Dendritic cell treated with granulocyte-macrophage colony-stimulating factor and Interleukin-4, amounts not matched to agents 40 ng/mL and 50 ng/mL, for 4 days (primary cell): ENCODE data around the gene SKI.

Experiments
- H3K27ac Mint-ChIP-seq: one replicate; pipeline ENCODE4 v1.8.0; 2022; ENCODE audit warnings: mild to moderate bottlenecking, mixed read lengths
- H3K27me3 Mint-ChIP-seq: one replicate; pipeline ENCODE4 v1.8.0; 2022; ENCODE audit warnings: mild to moderate bottlenecking, mixed read lengths
- H3K36me3 Mint-ChIP-seq: one replicate; pipeline ENCODE4 v1.8.0; 2022; ENCODE audit warnings: low read depth, mixed read lengths
- H3K4me1 Mint-ChIP-seq: one replicate; pipeline ENCODE4 v1.8.0; 2022; ENCODE audit warnings: low read depth, mixed read lengths
- H3K4me3 Mint-ChIP-seq: one replicate; pipeline ENCODE4 v1.8.0; 2022; ENCODE audit warnings: mild to moderate bottlenecking, moderate library complexity, mixed read lengths
- H3K9me3 Mint-ChIP-seq: one replicate; pipeline ENCODE4 v1.8.0; 2022; ENCODE audit warnings: mixed read lengths
- intact Hi-C: fragments of 100-400 bp; cut with micrococcal nuclease; formaldehyde crosslinking; loops from one replicate; pipeline ENCODE4 v1.15.0; 2022

Gene SKI

DNA sequence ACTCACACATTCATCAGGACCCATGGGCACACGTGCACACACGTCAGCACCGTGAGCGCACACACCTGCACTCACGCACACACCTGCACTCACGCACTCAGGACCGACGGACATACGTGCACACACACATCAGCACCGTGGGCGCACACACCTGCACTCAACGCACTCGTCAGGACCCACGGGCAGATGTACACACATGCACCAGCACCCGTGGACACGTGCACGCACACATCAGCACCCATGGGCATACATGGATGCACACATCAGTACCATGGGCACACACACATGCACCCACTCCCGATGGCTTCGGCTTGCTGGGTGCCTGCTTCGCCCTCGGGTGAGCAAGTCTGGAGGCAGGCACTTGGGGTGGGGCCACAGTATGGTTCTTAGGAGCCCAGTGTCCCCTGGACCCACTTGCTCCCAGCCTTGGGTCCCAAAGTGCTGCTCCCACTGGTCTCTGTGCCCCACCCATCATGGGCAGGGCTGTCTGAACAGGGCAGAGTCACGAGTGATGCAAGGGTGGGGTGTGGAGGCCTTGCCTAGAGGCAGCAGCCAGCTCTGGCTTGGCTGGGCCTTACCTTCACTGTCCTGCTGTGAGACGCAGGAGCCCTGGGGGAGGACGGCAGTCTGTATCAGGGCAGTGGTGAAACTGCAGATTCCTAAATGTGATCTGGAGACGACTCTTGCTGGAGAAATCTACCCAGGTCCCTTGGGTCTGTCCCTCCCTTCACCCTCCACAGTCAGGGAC, 49.8 kb downstream of the SKI start:
- no peaks in the 10 kb centered on the region for H3K9me3 Mint-ChIP-seq
- H3K27ac Mint-ChIP-seq = peak overlapping the region; percentile 65
- H3K27me3 Mint-ChIP-seq = no peaks in the 10 kb centered on the region
- intact Hi-C loops = no loop called here
- peaks cover 80% of the 10 kb centered on the region for H3K36me3 Mint-ChIP-seq
- no peak overlapping the region for H3K4me3 Mint-ChIP-seq
- H3K4me1 Mint-ChIP-seq = peaks cover 74% of the 10 kb centered on the region

DNA sequence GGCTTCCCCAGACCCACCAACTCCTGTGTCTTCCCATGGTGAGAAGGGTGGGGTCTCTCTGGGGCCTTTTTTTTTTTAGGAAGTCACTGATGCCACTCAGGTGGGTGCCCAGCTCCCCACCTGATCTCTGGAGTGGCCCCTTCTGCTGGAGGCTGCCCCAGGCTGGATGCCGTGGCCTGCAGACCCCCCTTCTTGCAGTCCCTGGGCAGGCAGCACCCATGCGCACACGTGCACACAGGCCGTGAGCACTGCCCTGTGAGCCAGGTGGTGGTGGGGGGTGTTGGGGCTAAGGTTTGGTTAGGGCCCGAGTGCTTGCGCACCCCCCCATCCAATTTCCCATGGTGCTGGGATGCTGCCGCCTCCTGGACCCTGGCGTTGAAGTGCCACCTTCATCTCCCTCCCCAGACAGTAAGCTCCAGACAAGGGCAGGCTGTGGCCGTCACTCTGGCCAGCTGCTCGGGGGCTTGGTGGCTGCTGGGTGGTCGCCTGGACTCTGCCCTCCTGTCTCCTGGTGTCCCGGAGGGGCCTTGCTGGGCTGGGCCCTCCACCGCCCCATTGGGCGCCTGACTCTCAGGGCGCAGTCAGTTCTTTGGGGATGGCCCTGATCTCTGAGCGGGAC, 50.6 kb downstream of the SKI start:
- Mint-ChIP-seq H3K36me3 (peaks cover 80% of the 10 kb centered on the region), H3K4me3 (peak overlapping the region; percentile 35), H3K27me3 (no peaks in the 10 kb centered on the region), H3K4me1 (peaks cover 74% of the 10 kb centered on the region), H3K27ac (peak overlapping the region; percentile 65), H3K9me3 (no peaks in the 10 kb centered on the region)
- intact Hi-C loops = no loop called here

DNA sequence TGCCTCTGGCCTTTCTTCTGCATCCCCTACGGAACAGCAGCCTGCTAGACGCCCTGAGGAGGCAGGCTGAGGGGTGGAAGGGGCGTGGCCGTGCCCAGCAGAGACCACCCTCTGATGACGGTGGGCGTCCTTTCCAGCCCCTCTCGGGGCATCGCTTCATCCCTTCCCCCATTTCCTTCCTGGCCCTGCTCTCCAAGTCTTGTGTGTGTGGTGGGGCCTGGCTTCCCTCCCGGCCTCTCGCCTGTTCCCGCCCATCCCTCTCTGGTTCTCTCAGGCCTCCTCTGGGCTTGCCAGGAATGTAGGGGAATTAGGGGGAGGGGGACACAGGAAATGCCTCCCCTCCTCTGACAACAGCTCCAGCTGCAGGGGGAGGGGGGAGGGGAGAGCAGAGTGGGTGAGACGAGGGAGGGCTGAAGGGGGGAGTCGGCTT, 51.1 kb downstream of the SKI start:
- peak overlapping the region; percentile 65 for H3K27ac Mint-ChIP-seq
- no peaks in the 10 kb centered on the region for H3K9me3 Mint-ChIP-seq
- peaks cover 73% of the 10 kb centered on the region for H3K4me1 Mint-ChIP-seq
- H3K27me3 Mint-ChIP-seq = no peaks in the 10 kb centered on the region
- peaks cover 80% of the 10 kb centered on the region for H3K36me3 Mint-ChIP-seq
- H3K4me3 Mint-ChIP-seq = peak overlapping the region; percentile 35
- intact Hi-C loops = no loop called here

DNA sequence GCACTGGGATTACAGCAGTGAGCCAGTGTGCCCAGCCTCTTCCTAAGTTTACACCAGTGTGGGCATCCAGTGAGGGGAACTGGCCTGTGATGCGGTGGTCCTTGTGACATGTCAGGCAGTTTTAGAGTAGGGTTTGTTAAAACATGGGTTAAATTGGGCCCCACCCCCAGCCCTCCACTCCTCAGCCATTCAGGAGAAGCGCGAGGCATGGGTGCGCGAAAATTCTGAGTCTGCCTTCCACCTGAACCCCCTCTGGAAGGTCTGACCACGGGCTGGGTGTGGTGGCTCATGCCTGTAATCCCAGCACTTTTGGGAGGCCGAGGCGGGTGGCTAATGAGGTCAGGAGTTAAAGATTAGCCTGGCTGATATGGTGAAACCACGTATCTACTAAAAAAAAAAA, 51.7 kb downstream of the SKI start:
- Mint-ChIP-seq H3K36me3 (peaks cover 80% of the 10 kb centered on the region), H3K27ac (peak overlapping the region; percentile 65), H3K9me3 (no peaks in the 10 kb centered on the region), H3K4me3 (peak overlapping the region; percentile 11), H3K4me1 (peaks cover 73% of the 10 kb centered on the region), H3K27me3 (no peaks in the 10 kb centered on the region)
- intact Hi-C loops = no loop called here

DNA sequence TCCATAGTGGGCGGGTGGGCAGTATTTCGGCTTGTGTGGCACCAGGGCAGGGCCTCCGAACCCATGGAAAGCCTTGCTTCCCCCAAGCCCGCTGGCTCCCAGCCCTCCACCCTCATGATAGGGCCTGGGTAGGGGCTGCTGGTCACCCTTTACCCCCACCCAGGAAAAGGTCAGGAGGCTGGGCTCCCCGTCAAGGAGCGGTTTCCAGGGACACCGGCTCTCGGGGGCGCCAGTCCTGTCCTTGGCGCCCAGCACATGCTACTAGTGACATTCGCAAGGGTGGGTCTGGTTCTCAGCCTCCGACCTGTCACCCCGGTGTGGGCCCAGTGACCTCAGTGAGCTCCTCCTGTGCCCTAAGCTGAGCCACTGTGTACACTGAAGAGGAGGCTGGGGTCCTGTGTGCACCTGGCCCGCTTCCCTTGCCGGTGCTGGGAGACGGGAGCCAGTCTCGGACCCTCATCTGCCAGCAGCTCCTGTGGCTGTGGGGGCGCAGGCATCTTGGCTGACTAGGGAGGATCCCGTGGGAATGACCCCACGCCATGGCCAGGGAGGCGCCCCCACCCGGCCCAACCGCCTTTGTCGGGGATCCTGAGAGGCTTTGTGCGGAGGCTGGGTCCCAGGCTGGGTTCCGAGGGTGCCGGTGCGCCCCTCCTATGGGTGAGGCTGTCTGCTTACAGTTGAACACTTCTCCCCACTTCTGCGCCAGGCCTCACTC, 54.6 kb downstream of the SKI start:
- H3K4me3 Mint-ChIP-seq = no peak overlapping the region
- H3K27me3 Mint-ChIP-seq = peaks cover 3% of the 10 kb centered on the region
- H3K9me3 Mint-ChIP-seq = no peaks in the 10 kb centered on the region
- H3K36me3 Mint-ChIP-seq = peaks cover 84% of the 10 kb centered on the region
- intact Hi-C loops = no loop called here
- H3K27ac Mint-ChIP-seq = no peak overlapping the region
- H3K4me1 Mint-ChIP-seq = peaks cover 73% of the 10 kb centered on the region

DNA sequence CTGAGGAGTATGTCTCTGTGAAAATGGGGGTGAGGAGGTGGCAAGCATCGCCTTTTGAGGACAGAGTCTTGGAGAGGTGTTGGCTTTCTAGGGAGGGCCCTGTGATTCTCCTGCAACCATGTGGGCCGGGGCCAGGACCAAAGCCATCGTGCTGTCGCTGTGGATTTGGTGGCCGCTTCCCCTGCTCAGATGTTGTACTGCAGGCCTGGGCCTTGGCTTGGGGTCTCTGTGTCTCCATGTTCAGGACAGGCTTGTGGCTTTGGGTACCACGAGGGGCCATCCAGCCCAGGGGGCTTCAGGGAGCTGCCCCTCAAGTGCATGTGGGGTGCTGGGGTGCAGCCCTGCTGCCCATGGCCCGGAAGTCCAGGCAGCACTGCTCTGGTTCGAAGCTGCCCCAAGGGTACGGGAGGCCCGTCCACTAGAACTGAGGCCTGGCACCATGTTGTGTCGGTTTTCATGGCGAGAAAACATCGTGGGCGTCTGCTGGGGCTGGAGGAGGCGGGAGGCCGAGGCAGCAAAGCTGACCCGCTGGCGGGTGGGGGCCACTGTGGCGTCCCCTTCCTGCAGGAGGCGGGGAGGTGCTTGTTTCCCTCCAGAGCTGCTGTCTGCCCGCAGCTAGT, 55.4 kb downstream of the SKI start:
- Mint-ChIP-seq H3K4me1 (peaks cover 73% of the 10 kb centered on the region), H3K27ac (no peak overlapping the region), H3K4me3 (no peak overlapping the region), H3K9me3 (no peaks in the 10 kb centered on the region), H3K36me3 (peaks cover 84% of the 10 kb centered on the region), H3K27me3 (peaks cover 7% of the 10 kb centered on the region)
- intact Hi-C loops = no loop called here

DNA sequence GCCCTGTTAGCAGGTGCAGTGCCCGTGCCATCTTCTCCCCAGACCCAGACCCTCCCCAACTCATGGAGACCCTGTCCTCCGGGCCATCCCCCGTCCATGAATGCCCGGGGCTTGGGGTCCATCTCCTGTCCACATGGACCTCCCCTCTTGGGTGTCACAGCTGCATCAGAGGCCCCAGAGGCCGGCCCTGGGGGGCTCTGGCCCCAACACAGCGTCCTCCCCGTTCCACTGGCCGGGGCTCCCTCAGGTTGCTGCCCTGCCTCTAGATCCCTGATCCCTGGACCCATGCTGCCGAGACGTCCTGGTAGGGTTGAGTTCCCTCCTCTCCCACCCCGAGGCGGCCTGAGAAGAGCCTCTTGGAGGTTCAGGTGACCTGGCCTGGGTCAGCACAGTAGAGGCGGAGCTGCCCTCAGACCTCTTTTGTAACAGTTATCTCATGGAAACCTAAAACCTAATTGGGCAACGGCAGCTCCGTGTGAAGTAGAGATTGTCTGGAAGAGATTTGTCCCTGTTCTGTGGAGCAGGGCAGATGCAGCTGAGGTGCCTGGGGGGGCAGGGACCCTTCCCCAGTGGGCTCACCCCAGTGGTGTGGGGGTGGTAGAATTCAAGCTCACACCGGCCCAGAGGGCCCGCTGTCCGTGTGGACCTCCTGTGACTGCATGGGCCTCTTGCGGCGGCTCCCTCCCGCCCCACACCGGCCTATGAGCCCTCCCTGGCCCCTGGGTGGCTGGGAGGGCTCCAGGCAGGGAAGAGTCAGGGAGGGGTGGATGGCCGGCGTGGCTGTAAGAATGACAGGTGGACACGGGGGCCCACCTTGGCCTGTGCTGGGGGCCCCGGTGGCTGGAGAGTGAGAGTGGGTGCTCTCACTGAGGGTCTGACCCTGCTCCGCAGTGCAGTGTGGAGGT, 56.1 kb downstream of the SKI start:
- H3K27ac Mint-ChIP-seq = no peak overlapping the region
- H3K4me3 Mint-ChIP-seq = no peak overlapping the region
- H3K4me1 Mint-ChIP-seq = peaks cover 73% of the 10 kb centered on the region
- peaks cover 84% of the 10 kb centered on the region for H3K36me3 Mint-ChIP-seq
- intact Hi-C loops = no loop called here
- H3K27me3 Mint-ChIP-seq = peaks cover 7% of the 10 kb centered on the region
- H3K9me3 Mint-ChIP-seq = no peaks in the 10 kb centered on the region

DNA sequence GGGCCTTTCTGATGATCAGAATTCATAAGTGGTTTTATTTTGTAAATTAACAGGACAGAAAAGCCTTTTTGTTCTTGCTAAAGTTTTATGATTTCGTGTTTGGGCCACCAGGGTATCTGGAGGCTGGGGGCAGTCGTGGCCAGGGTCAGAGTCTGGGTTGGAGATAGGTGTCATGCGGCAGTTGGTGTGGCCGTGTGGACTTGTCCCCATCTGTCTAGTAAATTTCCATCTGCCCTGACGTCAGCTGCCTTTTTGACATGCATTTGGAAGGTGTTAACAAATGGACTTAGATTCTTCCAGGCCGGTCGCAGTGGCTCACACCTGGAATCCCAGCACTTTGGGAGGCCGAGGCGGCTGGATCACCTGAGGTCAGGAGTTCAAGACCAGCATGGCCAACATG, 56.8 kb downstream of the SKI start:
- H3K27ac Mint-ChIP-seq = no peak overlapping the region
- peaks cover 77% of the 10 kb centered on the region for H3K36me3 Mint-ChIP-seq

DNA sequence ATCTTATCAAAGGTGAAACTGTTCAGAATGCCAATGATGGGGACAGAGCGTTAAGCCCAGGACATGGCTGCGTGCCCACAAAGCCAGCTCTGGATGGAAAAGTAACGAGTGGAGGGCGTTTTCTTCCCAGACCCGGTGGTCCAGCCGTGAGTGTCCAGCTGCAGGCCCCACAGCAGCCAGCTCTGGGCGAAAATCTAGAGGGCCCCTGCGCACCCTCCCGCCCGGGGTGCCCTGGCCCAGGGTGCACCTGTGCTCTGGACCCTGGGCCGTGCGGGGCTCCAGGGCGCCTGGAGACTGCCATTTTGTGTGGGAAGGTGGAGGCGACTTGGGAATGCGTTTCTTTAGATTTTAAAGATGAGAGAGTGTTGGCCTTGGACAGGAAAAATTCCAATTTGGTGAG, 58.8 kb downstream of the SKI start:
- intact Hi-C loops = no loop called here
- peaks cover 7% of the 10 kb centered on the region for H3K27me3 Mint-ChIP-seq
- peaks cover 93% of the 10 kb centered on the region for H3K4me1 Mint-ChIP-seq
- H3K27ac Mint-ChIP-seq = peak overlapping the region; percentile 33
- H3K36me3 Mint-ChIP-seq = peaks cover 76% of the 10 kb centered on the region
- no peak overlapping the region for H3K4me3 Mint-ChIP-seq
- no peaks in the 10 kb centered on the region for H3K9me3 Mint-ChIP-seq

More for the DNA sequence above, 56.8 kb downstream of the SKI start:
- Mint-ChIP-seq H3K4me3 (no peak overlapping the region), H3K4me1 (peaks cover 73% of the 10 kb centered on the region), H3K27me3 (peaks cover 7% of the 10 kb centered on the region), H3K9me3 (no peaks in the 10 kb centered on the region)
- intact Hi-C loops = no loop called here

DNA sequence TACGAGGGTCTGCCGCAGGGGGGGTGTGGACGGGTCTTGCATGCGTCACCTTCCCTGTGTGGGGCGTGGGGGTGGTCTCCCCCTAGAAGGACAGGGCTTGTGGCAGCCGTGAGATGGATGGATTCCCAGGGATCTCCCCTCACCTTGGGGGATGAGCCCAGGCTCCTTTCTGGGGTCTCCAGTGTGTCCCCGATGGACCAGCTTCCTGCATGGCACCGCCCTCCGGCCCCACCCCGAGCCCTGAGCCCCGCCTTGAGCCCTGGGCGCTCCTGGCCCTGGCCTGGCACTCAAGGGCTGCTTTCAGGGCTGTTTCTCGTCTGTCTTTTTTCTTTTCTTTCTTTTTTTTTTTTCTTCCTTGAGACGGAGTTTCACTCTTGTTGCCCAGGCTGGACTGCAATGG, 59.5 kb downstream of the SKI start:
- H3K36me3 Mint-ChIP-seq = peaks cover 78% of the 10 kb centered on the region
- peaks cover 99% of the 10 kb centered on the region for H3K4me1 Mint-ChIP-seq
- H3K27me3 Mint-ChIP-seq = peaks cover 7% of the 10 kb centered on the region
- intact Hi-C loops = no loop called here
- H3K4me3 Mint-ChIP-seq = no peak overlapping the region
- peak overlapping the region; percentile 96 for H3K27ac Mint-ChIP-seq
- no peaks in the 10 kb centered on the region for H3K9me3 Mint-ChIP-seq

DNA sequence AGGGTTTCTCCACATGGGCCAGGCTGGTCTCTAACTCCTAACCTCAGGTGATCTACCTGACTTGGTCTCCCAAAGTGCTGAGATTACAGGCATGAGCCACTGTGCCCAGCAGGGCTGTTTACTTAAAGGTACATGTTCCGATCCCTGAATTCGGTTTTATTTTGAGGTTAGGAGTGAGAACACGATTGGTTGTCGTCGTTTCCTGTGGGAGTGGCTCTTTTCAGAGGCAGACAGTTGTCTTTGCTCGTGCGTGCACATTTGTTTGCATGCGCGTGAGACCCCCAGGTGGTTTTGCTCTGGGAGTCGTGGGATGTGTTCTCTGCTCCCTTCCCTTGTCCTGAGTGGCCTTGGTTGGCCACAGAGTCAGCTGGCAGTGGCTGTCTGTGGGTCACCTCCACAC, 60.2 kb downstream of the SKI start:
- H3K4me3 Mint-ChIP-seq = no peak overlapping the region
- intact Hi-C loops = no loop called here
- H3K36me3 Mint-ChIP-seq = peaks cover 78% of the 10 kb centered on the region
- no peaks in the 10 kb centered on the region for H3K9me3 Mint-ChIP-seq
- peaks cover 99% of the 10 kb centered on the region for H3K4me1 Mint-ChIP-seq
- H3K27me3 Mint-ChIP-seq = peaks cover 9% of the 10 kb centered on the region
- peak overlapping the region; percentile 96 for H3K27ac Mint-ChIP-seq

DNA sequence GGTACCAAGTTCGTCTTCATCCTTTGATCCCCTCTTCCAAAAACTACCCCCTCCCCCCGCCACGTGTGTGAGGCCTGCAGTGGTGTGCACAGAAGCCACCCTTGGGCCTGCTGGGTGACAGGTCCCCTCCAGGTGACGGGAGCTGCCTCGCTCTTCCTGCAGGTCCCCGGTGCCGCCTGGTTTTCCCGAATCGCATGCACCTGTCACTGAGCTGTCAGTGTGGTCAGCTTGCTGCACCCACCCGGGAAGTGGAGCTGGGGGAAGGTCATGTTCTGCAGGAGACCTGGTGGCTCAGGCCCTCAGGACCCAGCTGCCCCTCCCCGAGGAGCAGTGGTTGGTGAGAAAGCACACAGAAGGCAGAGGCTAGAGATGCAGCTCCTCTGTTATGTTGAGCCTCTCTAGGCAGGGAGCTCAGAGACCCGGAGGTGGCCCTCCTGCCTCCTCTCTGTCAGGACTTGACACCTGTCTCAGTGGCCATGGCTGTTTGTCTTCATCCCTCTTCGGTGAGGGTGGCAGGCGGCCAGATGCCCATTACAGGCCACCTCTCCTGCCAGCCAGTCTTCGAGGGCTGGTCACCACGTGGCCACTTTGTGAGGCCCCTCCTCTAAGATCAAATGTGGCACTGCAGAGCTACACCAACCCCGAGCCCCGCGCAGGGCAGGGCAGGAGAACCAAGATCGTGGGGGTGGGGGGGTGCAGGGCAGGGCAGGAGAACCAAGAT, 60.9 kb downstream of the SKI start:
- peak overlapping the region; percentile 96 for H3K27ac Mint-ChIP-seq
- intact Hi-C loops = no loop called here
- no peak overlapping the region for H3K4me3 Mint-ChIP-seq
- peaks cover 14% of the 10 kb centered on the region for H3K27me3 Mint-ChIP-seq
- H3K9me3 Mint-ChIP-seq = no peaks in the 10 kb centered on the region
- H3K36me3 Mint-ChIP-seq = peaks cover 78% of the 10 kb centered on the region
- peaks cover 100% of the 10 kb centered on the region for H3K4me1 Mint-ChIP-seq

DNA sequence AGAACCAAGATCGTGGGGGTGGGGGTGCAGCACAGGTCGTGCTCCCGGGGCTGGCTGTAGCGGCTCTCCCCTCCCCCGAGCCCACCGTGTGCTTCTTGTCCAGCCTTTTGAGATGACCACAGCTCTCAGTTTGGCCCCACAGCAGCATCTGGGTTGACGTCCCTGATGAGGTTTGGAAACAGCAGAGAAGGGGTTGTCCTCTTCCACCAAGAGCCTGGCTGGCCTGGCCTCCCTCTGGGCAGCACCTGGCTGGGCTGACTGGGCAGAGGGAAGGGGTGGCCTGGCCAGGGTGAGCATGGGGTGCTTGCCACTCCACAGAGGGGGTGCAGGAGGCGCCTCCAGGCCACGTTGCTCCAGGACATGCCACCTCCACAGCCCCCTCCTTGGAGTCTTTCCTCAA, 61.5 kb downstream of the SKI start:
- H3K27ac Mint-ChIP-seq = peak overlapping the region; percentile 96
- H3K36me3 Mint-ChIP-seq = peaks cover 78% of the 10 kb centered on the region
- peak overlapping the region; percentile 71 for H3K4me3 Mint-ChIP-seq
- peaks cover 100% of the 10 kb centered on the region for H3K4me1 Mint-ChIP-seq
- no peaks in the 10 kb centered on the region for H3K9me3 Mint-ChIP-seq
- intact Hi-C loops = loop anchor here (1.0 to 5.0 kb wide), 3 partner anchors 12 to 57 kb away; no protein-coding TSS in a partner anchor
- peaks cover 15% of the 10 kb centered on the region for H3K27me3 Mint-ChIP-seq
